PC-9 (cell line): ENCODE measurements around the gene ANKLE2. TPM values are rescaled to one million over a fixed set of nuclear protein-coding genes. Genes with fewer than 3 reads are reported as not detected.

Experiments used
- BruUV-seq: library from RNA; stranded (reverse); fragments of 400-500 nt; replicated peaks from 2 replicates; lab custom pipeline; 2021; lab: Mats Ljungman, UMichigan
- CTCF ChIA-PET: fragments of 300-600 bp; sonication (Branson Sonifier 250); formaldehyde crosslinking; loops from one replicate; lab custom pipeline; 2022; ENCODE audit warnings: antibody characterized with exemption; lab: Charles Lee
- POLR2A ChIA-PET: fragments of 300-600 bp; sonication (Branson Sonifier 250); formaldehyde crosslinking; loops from one replicate; lab custom pipeline; 2022; ENCODE audit warnings: antibody characterized with exemption; ENCODE audit not compliant: unreplicated experiment; lab: Charles Lee
- DNase-seq, 2 experiments: peaks; one replicate each; pipeline versions ENCODE4 v3.0.0 to v3.0.0-alpha.2; 2015 to 2022; ENCODE audit warnings: mixed read lengths in 1 of 2
- H2AFZ ChIP-seq: fragments of 200-600 bp; sonication (generic); 2 replicates; pipeline ENCODE4 v1.8.1; 2017; ENCODE audit warnings: antibody characterized with exemption
- H3F3A ChIP-seq: fragments of 200-600 bp; sonication (generic); 2 replicates; pipeline ENCODE4 v1.8.1; 2017; ENCODE audit warnings: antibody characterized with exemption, mild to moderate bottlenecking, low read depth; ENCODE audit not compliant: insufficient read depth
- H3K27ac ChIP-seq: fragments of 200-600 bp; sonication (generic); 2 replicates; pipeline ENCODE4 v1.6.1; 2016; ENCODE audit warnings: mixed run types
- H3K27me3 ChIP-seq: fragments of 200-600 bp; sonication (generic); 2 replicates; pipeline ENCODE4 v1.6.1; 2016; ENCODE audit warnings: low read depth, mixed run types; ENCODE audit not compliant: insufficient read depth
- H3K36me3 ChIP-seq: fragments of 200-600 bp; sonication (generic); 2 replicates; pipeline ENCODE4 v1.6.1; 2016; ENCODE audit warnings: low read depth, mixed run types
- H3K4me1 ChIP-seq: fragments of 200-600 bp; sonication (generic); replicated peaks from 2 replicates; pipeline ENCODE4 v1.6.1; 2016; ENCODE audit warnings: mixed run types; ENCODE audit not compliant: insufficient read depth
- H3K4me2 ChIP-seq: fragments of 200-600 bp; sonication (generic); 2 replicates; pipeline ENCODE4 v1.6.1; 2017; ENCODE audit warnings: mixed run types
- H3K4me3 ChIP-seq: fragments of 200-600 bp; sonication (generic); 2 replicates; pipeline ENCODE4 v1.6.1; 2016; ENCODE audit warnings: mixed run types
- H3K79me2 ChIP-seq: fragments of 200-600 bp; sonication (generic); 2 replicates; pipeline ENCODE4 v1.6.1; 2017; ENCODE audit warnings: low read depth, mixed run types
- H3K9me2 ChIP-seq: fragments of 200-600 bp; sonication (generic); 2 replicates; pipeline ENCODE4 v1.8.1; 2017; ENCODE audit warnings: mild to moderate bottlenecking; ENCODE audit not compliant: insufficient read depth
- H3K9me3 ChIP-seq: fragments of 200-600 bp; sonication (generic); 2 replicates; pipeline ENCODE4 v1.8.1; 2016; ENCODE audit warnings: low read depth; ENCODE audit not compliant: insufficient read depth
- H4K20me1 ChIP-seq: fragments of 200-600 bp; sonication (generic); 2 replicates; pipeline ENCODE4 v1.8.1; 2017; ENCODE audit not compliant: insufficient read depth
- EZH2 ChIP-seq: fragments of 200-600 bp; sonication (generic); IDR thresholded peaks from 2 replicates; pipeline ENCODE4 v1.8.0; 2017; ENCODE audit warnings: antibody characterized with exemption, low read depth
- intact Hi-C: fragments of 100-400 bp; cut with micrococcal nuclease; formaldehyde crosslinking; loops from one replicate; pipeline ENCODE4 v1.10.0; 2022; ENCODE audit not compliant: unreplicated experiment
- total RNA-seq: library from RNA; stranded (reverse); gene quantifications from 2 replicates; pipeline ENCODE4 v1.2.3, GENCODE V29; 2021
- TF ChIP-seq, protein P1 (sequence below): fragments of 200-600 bp; sonication (generic); conservative IDR thresholded peaks from 2 replicates; pipeline ENCODE4 v1.6.1; 2017; ENCODE audit warnings: mixed run types, antibody characterized with exemption, mild to moderate bottlenecking, moderate library complexity

ANKLE2 gene
- total RNA-seq, 1 experiment from 2014 or later: 102 TPM

GRCh38 chr12:132803125-132803524 lies 41.5 kb upstream of the ANKLE2 start:
- Histone ChIP-seq H3K4me3 (no peak overlapping the region), H3K36me3 (peaks cover 10% of the 10 kb centered on the region; the same call in 1 of the 2 replicates), H4K20me1 (peaks cover 19% of the 10 kb centered on the region), H3K4me2 (no peak overlapping the region), H3K4me1 (no peaks in the 10 kb centered on the region), H2AFZ (no peak overlapping the region), H3F3A (no peaks in the 10 kb centered on the region), H3K79me2 (0 out of 2 replicates have a peak, but pooled peaks cover 3% of the 10 kb centered on the region), H3K9me2 (no peaks in the 10 kb centered on the region), H3K9me3 (no peaks in the 10 kb centered on the region), H3K27me3 (no peaks in the 10 kb centered on the region), H3K27ac (no peak overlapping the region)
- CTCF ChIA-PET: no interaction called here
- no TSS peak for BruUV-seq
- DNase-seq: no peak
- TF ChIP-seq EZH2: no peak
- TF ChIP-seq, protein P1, sequence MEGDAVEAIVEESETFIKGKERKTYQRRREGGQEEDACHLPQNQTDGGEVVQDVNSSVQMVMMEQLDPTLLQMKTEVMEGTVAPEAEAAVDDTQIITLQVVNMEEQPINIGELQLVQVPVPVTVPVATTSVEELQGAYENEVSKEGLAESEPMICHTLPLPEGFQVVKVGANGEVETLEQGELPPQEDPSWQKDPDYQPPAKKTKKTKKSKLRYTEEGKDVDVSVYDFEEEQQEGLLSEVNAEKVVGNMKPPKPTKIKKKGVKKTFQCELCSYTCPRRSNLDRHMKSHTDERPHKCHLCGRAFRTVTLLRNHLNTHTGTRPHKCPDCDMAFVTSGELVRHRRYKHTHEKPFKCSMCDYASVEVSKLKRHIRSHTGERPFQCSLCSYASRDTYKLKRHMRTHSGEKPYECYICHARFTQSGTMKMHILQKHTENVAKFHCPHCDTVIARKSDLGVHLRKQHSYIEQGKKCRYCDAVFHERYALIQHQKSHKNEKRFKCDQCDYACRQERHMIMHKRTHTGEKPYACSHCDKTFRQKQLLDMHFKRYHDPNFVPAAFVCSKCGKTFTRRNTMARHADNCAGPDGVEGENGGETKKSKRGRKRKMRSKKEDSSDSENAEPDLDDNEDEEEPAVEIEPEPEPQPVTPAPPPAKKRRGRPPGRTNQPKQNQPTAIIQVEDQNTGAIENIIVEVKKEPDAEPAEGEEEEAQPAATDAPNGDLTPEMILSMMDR: no peak
- POLR2A ChIA-PET: no interaction called here
- intact Hi-C loops: no loop called here

DNA sequence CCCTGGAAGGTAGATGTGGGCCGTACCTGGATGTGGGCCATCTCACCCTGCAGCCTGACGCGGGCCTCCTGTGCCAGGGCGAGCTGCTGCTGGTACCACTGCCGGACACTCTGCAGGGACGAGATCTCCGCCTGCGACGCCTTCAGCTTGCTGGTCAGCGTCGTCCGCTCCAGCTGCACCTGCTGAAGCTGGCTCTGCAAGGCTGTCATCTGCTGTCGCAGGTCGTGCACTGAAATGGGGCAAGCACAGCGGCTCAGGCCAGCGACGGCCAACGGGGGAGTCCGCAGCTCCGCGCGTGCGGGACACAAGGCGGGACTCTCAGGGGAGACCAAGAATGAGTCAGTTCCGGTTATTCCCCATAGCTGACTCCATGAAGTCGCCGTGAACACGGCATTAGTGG lies 40.1 kb upstream of the ANKLE2 start:
- BruUV-seq: no TSS peak
- intact Hi-C loops: no loop called here
- peaks cover 5% of the 10 kb centered on the region; the same call in 1 of the 2 replicates for H3K36me3 ChIP-seq
- no peaks in the 10 kb centered on the region for H3K4me1 ChIP-seq
- peaks cover 15% of the 10 kb centered on the region for H4K20me1 ChIP-seq
- 0 out of 2 replicates have a peak, but pooled peaks cover 4% of the 10 kb centered on the region for H3F3A ChIP-seq
- H3K27me3 ChIP-seq: peaks cover 11% of the 10 kb centered on the region
- H2AFZ ChIP-seq: no peak overlapping the region
- H3K79me2 ChIP-seq: 0 out of 2 replicates have a peak, but pooled peaks cover 3% of the 10 kb centered on the region
- H3K27ac ChIP-seq: no peak overlapping the region
- no peak for TF ChIP-seq EZH2
- TF ChIP-seq, protein P1: no peak
- H3K9me3 ChIP-seq: no peaks in the 10 kb centered on the region
- no peaks in the 10 kb centered on the region for H3K9me2 ChIP-seq
- H3K4me3 ChIP-seq: no peak overlapping the region
- H3K4me2 ChIP-seq: no peak overlapping the region
- CTCF ChIA-PET: no interaction called here
- DNase-seq: no peak
- POLR2A ChIA-PET: no interaction called here

- H3K36me3 ChIP-seq: peaks cover 4% of the 10 kb centered on the region; the same call in 1 of the 2 replicates
- no TSS peak for BruUV-seq
These were observed 37.2 kb upstream of the ANKLE2 start for GRCh38 chr12:132798836-132799235.

More at GRCh38 chr12:132798836-132799235, 37.2 kb upstream of the ANKLE2 start:
- H3K9me3 ChIP-seq: no peaks in the 10 kb centered on the region
- H3K79me2 ChIP-seq: no peaks in the 10 kb centered on the region
- intact Hi-C loops: no loop called here
- no peak overlapping the region for H2AFZ ChIP-seq
- DNase-seq: no peak
- ChIA-PET POLR2A (no interaction called here), CTCF (no interaction called here)
- H3K9me2 ChIP-seq: no peaks in the 10 kb centered on the region
- H3F3A ChIP-seq: 0 out of 2 replicates have a peak, but pooled peaks cover 4% of the 10 kb centered on the region
- peaks cover 3% of the 10 kb centered on the region; the same call in 1 of the 2 replicates for H4K20me1 ChIP-seq
- peaks cover 20% of the 10 kb centered on the region for H3K27me3 ChIP-seq
- H3K27ac ChIP-seq: no peak overlapping the region
- no peaks in the 10 kb centered on the region for H3K4me1 ChIP-seq
- no peak overlapping the region for H3K4me2 ChIP-seq
- no peak for TF ChIP-seq EZH2
- TF ChIP-seq, protein P1: no peak
- no peak overlapping the region for H3K4me3 ChIP-seq
